Astrocyte of the cerebellum (primary cell): ENCODE measurements around the gene RASSF10.

ENCODE experiments used
- DNase-seq: peaks from one replicate; pipeline ENCODE4 v3.0.0-alpha.2; 2011; ENCODE audit warnings: low read depth
- H3K4me3 ChIP-seq: 2 replicates; pipeline ENCODE4 v1.5.1; 2011; ENCODE audit warnings: mild to moderate bottlenecking, low read depth, low read length, moderate library complexity
- CTCF ChIP-seq: IDR thresholded peaks from 2 replicates; pipeline ENCODE4 v1.5.1; 2012; ENCODE audit warnings: low read length, low read depth, moderate library complexity, mild to moderate bottlenecking; ENCODE audit errors: missing control alignments
- in situ Hi-C: cut with HindIII; loops from 2 replicates; pipeline ENCODE4 v1.10.0; 2017; ENCODE audit warnings: low sequenced_read_pairs

The RASSF10 gene

DNA sequence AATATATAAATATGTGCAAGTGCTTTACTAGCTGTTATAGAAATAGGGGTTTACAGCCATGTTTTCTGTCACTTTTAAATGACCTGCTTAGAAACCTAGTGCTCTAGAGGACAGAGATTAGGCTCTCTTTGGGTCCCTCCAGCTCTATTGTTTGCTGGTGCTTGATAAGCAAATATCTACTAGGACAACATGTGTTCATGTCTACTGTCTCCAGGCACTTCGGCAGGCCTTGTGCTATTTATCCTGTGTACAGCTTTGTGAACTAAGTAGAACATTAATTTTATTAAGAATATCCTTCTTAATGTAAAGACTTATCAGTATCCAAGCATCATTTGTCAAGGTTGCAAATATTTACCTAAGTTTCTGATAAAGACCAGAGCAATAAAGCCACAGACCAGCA lies 11.9 kb upstream of the RASSF10 start:
- in situ Hi-C loops: loop anchor here (25.0 kb wide), 1 partner anchor 165 kb away; no protein-coding TSS in a partner anchor
- DNase-seq: no peak
- no peak overlapping the region for H3K4me3 ChIP-seq
- TF ChIP-seq CTCF: no peak

- in situ Hi-C loops: loop anchor here (25.0 kb wide), 1 partner anchor 164 kb away; no protein-coding TSS in a partner anchor
- H3K4me3 ChIP-seq: no peak overlapping the region
- no peak for TF ChIP-seq CTCF
- no peak for DNase-seq
Observed at GRCh38 chr11:12998336-12998735, 10.8 kb upstream of the RASSF10 start.

- DNase-seq: no peak
- no peak for TF ChIP-seq CTCF
- in situ Hi-C loops: loop anchor here (25.0 kb wide), 1 partner anchor 163 kb away; no protein-coding TSS in a partner anchor
Observed at GRCh38 chr11:12999597-12999996, 9.5 kb upstream of the RASSF10 start.

DNA sequence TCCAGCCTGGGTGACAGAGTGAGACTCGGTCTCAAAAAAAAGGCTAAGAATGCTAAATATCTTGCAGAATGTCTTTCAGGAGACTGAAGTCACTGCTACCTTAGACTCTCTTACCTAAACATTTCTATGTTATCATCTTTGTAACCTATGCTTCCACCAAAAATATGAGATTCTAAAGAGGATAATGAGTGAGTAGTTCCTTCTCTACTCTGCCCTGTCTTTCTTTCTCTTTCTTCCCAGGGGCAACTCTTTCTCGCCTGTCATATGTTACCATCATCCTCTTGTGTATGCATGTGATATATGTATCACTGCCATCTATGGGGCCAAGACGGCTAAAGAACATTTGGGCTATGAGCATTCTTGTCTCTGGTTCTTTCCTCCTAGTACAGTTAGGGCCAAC lies 9.0 kb upstream of the RASSF10 start:
- no peak overlapping the region for H3K4me3 ChIP-seq
- in situ Hi-C loops: no loop called here
- TF ChIP-seq CTCF: no peak
- DNase-seq: no peak

More at GRCh38 chr11:12999597-12999996, 9.5 kb upstream of the RASSF10 start:
- no peak overlapping the region for H3K4me3 ChIP-seq

DNA sequence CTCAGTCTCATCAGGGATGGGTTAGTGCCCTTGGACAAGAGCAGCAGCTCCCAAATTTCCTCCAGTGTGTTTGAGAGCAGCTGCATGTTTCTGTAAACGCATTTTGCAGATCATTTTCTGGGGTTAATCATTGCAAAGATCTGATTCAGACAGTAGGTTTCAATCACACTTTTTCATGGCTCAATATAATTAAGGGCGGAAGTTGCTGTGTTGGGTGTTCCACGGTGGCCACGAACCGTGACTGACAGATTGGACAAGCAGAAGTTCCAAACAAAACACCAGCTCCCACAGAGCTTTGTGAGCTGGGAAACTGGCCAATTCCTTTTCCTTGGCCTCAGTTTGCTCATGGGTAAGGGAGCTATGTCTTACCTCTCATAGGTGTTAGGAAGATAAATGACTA lies 8.4 kb upstream of the RASSF10 start:
- TF ChIP-seq CTCF: no peak
- in situ Hi-C loops: no loop called here
- no peak overlapping the region for H3K4me3 ChIP-seq
- peak; percentile 32 for DNase-seq

DNA sequence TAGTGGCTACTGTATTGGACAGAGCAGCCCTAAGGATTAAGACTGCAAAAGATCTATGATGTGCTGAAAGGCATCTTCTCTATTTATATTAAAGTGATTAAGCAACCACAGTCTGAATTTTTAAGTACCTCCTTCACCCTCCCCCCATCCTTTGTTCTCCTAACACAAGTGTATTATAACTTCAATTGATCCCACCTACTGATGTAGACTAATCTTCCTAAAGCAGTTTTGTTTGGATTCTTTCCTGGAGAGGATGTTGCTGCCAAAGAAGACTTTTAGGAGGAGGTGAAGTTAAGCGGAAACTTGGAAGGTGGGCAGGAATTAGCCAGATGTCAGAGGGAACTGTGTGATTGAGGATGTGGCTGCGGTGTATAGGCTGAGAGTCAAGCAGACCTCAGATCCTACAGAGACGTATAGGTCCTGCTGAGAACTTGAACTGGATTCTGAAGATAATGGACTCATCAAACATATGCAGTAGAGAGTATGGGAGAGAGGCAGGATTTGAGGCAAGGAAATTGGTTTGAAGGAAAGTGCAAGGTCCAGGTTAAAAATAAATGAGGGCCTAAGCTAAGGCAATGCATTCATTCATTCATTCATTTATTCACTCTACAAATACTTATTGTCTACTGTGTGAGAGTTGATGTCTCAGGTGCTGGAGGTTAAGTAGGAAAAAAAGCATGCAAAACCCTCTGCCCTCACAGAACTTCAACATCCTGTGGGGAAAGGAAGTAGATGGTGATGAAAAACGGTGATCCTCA lies 5.2 kb upstream of the RASSF10 start:
- no peak for TF ChIP-seq CTCF
- DNase-seq: peak; percentile 93
- no peak overlapping the region for H3K4me3 ChIP-seq
- in situ Hi-C loops: no loop called here
